Suprapubic skin (tissue), 3 donors: Measurements from ENCODE around the gene RPS4Y1.
A peak's percentile ranks its signal among the peaks of the same experiment; 100 is the strongest.

ENCODE experiments used
- CTCF ChIP-seq, 2 donors: fragments of 200-600 bp in 1 of 2; fragments of 450-650 bp in 1 of 2; sonication (generic) in 1 of 2; IDR thresholded peaks; one replicate each; pipeline ENCODE4 v1.5.1; 2016 to 2019; ENCODE audit warnings: antibody characterized with exemption in 2 of 2, mild to moderate bottlenecking in 1 of 2, moderate library complexity in 1 of 2
- POLR2A ChIP-seq, 2 donors: fragments of 450-650 bp; IDR thresholded peaks; one replicate each; pipeline ENCODE4 v1.6.1; 2017; ENCODE audit warnings: antibody characterized with exemption in 2 of 2, mild to moderate bottlenecking in 2 of 2, moderate library complexity in 2 of 2

DNA sequence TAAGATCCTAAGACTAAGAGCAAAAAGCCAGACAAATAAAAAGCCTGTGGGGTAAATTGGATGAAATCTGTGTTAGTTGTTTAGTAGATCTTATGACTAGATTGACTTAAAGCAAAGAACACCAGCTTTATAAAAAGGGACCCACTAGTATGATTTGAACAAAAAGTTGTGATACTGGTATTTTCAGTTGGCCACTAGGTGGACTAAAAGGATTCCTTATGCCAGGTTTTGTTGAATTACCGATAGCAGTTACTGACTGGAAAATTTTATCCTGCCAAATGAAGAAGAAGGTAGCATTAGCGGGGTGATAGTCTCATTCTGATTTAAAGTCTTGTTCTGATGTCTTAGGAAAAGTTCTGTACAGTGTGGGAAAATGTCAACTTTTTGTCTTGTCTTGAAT lies 41.2 kb upstream of the RPS4Y1 start:
- TF ChIP-seq CTCF (IDR thresholded peaks at IDR 0.05): peak in 1 of 2 donors; percentile 10
- TF ChIP-seq POLR2A (IDR thresholded peaks at IDR 0.05): no peak
